HG02943 (cell line): ENCODE measurements around the gene MYO9A.
"Not testable (repeated sequence)": the region's sequence is repeated elsewhere in the genome, so short reads cannot be mapped to it uniquely, and the experiment has no call there.

Experiments
- ATAC-seq: cut with Tn5 transposase; IDR thresholded peaks from one replicate; pipeline ENCODE4 v1.9.1; 2021; ENCODE audit warnings: mild to moderate bottlenecking, low read depth, moderate library complexity; ENCODE audit not compliant: unreplicated experiment

MYO9A gene

DNA sequence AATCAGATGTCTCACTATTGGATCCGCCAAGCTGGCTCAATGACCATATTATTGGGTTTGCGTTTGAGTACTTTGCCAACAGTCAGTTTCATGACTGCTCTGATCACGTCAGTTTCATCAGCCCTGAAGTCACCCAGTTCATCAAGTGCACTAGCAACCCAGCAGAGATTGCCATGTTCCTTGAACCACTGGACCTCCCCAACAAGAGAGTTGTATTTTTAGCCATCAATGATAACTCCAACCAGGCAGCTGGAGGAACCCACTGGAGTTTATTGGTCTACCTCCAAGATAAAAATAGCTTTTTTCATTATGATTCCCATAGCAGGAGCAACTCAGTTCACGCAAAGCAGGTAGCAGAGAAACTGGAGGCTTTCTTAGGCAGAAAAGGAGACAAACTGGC, 21.7 kb upstream of the MYO9A start:
- ATAC-seq = no peak

DNA sequence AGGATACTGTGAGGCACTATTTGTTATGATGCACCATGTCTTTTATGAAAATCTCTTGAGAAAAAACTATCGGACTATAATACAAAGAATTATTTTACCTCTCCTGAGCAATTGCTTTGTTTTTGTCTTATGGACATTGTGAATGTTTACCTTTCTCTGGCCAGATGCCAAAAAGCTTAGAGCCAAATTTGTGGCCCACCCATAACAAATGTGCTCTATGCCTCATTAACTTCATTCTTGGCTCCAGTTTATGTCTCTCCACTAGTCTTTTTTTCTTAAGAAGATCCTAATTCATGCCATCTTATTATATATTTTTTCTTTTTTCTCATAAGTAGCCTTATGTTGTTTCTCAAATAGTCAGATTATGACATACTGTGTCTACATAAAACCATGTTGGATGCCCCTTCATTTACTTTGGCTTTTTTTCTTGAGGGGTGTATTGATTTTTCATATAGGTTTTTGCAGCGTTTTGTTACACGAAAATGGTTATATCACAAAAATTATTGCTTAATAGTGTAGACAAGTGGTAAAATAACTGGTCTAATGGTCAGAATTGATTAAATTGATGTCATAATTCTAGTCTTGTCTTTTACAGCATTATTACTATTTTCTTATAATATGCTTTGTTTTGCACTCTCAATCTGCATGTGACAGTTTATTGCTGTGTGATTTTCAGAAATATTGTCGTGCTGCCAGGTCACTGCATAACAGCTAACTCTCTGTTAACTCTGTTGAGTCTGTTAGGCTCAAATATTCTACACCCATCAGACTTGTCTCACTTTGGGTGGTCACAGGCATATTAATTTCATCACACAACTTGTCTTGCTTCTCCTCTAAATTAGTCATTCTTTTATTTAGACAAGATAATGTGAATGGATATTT, 18.5 kb upstream of the MYO9A start:
- no peak for ATAC-seq

DNA sequence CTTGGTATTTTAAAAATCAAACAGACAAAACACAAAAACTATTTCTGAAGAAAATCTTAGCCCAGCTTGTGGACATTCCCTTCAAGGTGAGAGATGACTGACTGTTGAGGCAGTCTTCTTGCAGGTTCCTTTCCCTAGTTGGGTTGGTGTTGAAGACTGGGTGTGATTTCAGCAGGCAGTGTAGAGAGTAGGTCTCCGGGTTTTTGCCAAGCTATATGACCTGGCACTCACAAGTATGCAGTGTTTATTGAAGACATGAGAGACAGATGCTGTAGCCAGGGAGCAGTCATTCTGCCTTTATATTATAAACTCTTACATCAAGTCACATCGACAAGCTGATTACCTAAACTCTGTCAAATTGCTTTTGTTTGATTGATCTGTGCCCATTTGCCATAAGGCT, 17.8 kb upstream of the MYO9A start:
- ATAC-seq = no peak

DNA sequence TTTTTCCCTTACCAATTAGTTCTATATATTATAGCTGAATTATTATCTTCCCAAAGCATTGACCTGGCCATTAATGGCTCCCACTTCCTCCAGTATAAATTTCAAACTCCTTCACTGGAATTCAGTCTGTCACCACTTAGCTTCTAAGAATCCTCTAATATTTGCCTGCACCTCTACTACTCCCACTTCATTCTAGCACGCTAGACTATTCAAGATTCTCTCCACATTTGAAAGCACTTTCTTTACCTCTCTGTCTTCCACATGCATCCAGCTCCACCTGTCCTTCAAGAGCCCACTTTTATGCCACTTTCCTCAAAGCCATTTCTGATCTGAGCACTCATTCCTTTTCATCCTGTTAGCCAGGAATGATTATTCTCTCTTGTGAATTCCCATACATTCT, 15.3 kb upstream of the MYO9A start:
- no peak for ATAC-seq

DNA sequence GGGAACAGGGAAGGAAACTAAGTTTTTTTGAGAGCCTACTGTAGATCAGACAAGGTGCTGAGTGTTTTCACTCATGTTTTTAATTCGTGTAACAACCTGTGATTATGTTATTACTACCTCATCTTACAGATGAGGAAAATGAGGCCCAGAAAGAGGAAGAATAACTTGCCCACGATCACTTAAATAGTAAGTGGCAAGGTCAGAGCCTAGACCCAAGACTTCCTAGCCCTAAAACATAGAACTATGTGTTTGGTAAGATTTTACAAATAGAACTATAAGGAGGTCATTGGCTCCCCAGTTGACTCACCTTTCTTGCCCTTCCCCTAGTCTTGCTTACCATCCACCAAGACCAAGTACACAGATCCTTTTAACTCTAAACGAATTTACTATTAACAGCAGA, 14.0 kb upstream of the MYO9A start:
- ATAC-seq = no peak

DNA sequence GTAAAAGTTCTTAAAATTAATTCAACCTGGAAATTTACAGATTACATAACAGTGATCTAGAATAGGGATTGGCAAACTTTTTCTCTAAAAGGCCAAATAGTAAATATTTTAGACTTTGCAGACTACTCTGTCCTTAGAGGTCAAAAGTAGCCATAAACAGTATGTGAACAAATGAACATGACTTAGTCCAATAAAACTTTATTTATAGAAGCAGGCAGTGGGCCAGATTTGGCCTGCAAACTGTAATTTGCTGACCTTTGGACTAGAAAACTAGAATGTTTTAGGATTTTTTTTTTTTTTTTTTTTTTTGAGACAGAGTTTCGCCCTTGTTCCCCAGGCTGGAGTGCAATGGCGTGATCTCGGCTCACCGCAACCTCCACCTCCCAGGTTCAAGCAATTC, 12.3 kb upstream of the MYO9A start:
- no peak for ATAC-seq

DNA sequence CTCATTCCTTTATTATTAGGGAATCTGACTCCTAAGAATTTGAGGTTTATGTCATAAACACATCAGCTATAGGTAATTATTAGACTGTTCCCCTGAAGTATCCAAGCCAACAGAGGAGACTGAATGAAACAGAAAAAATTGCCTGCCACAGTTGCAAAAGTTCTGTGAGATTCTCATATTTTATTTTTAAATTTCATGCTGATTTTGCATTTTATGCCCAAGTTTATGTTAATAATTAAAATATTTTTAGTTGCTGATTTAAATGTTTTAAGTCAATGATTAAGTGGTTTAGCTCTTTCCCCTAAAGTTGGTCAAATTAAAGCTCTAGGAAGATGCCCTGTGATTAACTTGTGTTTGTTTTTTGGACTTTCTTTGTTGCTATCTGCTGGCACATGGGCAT, 10.4 kb upstream of the MYO9A start:
- no peak for ATAC-seq

DNA sequence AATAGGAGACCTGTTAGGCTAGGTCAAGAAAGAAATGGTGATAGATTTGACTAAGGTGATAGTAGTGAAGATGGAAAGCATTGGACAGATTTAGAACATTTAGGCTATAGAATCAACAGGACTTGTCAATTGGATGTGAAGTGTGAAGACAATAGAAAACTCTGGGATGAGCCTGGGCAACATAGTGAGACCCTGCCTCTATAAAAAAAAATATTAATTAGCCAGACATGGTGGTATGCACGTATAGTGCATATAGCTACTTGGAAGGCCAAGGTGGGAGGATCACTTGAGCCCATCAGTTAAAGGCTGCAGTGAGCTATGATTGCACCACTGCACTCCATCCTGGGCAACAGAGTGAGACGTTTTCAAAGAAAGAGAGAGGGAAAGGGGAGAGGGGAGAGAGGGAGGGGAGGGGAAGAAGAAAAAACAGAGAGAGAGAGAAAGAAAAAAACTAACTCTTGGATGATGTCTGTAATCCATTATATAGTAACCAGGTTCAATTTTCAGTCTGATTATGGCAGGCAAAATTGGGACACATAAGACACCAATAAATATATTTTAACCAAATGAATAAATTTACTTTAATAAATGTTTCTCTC, 9.9 kb upstream of the MYO9A start:
- ATAC-seq = no peak

DNA sequence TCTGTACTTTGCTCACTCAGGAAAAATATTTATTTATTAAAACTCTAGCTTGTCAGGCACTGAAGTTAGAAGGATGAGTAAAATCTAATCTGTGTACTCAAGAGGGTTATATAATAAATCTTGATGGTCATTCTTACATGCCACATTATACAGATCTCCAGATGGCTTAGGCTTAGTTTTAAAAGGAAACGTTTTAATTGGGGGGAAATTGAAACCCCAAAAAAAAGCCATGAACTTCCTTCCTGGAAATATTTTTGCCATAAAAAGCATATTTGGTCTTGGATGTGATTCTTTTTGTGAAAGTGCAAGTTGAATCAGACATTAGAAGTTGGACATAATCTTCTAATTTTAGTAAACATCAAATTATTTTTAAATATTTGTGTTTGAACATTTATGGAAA, 6.3 kb upstream of the MYO9A start:
- ATAC-seq = no peak

DNA sequence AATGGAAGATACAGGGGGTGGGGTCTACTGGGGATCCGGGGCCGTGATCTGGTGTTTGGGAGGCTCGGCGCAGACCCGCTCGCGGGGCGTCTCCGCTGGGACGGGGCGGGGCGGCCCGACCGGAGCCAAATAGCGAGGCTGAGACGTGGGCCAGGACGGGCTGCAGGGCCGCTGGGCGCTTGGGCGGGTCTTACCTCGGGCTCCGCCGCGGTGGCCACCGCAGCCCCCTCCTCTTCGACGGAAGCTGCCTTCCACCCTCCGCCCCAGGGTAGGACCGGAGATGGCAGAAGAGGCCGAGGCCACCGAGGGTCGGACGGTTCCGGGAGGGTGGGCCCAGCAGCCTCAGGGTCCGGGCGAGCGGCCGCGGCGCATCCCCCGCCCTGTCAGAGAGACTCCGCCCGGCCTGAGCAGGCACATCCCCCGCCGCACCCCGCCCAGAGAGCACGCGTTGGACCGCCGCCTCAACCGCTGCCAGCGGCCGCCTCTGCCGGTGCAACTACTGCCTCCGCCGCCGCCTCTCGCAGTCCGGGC, 399 bp downstream of the MYO9A start:
- peak; percentile 71 for ATAC-seq

DNA sequence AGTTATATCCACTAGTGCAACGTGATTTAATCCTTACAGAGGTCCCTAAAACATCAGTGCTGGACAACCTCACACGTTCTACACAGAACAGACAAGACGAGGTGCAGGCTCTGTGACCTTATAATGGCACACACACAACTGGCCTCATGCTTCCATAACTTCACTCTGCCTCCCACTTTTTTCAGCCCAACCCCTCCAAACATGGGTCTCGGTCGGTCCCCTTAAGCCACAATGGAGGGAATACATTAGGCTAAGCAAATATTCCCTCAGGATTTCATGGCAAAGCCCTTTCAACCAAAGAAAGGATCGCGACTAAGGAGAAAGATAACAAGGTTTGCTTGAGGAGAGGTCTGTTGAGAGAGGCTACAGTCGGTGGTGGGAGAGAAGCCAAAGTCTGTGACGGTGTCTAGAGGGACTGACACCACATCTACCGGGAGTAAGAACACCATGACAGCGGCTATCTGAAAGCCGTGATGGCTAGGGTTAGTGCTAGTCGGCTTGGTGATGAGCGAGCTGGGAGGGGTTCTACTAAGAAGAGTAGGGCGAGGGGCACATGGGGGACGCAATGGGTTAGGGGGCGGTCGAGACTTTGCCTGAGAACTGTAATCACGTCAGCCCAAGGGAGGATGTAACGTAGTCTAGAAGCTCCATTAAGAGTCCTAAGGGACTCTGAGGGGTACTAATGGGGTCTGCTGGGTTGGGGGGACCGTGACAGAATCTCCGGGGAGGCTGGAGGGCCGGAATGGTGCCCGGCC, 1.0 kb downstream of the MYO9A start:
- ATAC-seq = peak; percentile 8

DNA sequence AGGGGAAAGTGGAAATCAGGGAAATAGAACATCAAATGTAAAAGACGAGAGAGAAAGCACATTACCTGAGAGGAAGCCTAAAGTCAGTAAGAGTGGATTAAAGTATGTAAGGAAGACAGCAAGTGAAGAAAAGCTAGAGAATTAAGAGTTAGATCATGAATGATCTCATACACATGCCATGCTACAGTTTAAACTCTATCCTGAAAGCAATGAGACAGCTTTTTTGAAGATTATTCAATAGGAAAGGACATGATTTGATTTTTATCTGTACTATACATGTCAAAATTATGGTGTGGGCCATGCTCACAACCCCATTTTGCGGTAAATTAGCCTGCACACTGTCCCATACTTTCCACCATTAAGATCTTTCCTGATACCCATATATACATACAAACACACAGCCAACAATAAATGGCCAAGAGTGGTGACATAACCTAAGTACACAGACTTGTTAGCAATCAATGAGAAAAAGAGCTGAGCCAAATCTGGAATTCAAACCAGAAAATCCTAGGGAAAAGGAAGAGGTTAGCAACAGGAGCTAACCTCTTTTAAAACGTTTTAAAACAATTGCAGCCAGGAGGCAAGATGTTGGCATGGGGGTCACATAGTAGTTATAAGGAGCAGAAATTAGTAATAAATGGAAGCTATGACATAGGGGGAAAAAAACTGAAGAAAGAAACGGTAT, 4.5 kb downstream of the MYO9A start:
- ATAC-seq = no peak

DNA sequence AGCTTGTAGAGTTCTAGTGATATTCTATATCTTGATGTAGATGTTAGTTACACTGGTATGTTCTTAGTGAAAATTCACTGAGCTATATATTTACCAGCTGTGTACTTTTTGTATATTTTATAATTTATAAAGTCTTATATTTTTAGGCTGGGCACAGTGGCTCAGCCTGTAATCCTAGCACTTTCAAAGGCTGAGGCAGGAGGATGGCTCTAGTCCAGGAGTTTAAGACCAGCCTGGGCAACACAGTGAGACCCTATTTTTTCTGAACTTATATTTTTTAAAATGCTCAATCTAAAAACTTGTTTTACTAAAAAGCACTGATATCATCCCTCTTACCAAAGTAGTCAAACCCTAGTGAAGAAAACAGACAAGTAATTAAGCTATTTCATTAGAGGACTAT, 5.1 kb downstream of the MYO9A start:
- ATAC-seq = no peak

DNA sequence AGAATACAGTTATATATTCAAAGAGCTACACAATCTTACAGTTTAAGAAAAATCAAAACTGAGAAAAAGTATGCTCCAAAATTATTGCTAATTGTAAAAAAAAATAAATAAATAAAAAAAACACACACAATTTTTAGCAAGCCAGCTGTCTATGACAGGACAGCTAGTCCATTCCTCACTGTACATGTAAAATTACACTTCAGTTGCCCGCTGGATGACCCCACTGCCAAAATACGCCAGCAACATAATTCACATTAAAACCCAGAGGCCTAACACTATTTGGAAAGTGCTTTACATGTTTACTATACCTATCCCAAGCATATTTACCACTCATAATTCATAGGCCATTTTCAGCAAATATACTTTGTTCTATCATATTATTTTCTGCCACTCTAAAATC, 5.8 kb downstream of the MYO9A start:
- ATAC-seq = no peak

DNA sequence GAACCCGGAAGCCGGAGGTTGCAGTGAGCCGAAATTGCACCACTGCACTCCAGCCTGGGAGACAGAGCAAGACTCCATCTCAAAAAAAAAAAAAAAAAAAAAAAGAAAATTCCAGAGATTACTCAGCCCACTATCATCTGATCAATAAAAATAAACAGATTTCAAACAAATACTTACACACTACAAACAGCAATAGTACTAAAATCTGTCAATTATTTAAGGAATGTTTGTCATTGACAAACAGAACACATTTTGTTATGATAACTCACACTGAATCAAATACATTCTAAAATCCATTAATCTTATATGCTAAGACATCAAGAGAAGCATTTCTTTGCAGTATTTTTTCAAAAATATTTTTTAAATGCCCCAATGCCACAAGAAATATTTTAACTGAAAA, 7.6 kb downstream of the MYO9A start:
- ATAC-seq = no peak

DNA sequence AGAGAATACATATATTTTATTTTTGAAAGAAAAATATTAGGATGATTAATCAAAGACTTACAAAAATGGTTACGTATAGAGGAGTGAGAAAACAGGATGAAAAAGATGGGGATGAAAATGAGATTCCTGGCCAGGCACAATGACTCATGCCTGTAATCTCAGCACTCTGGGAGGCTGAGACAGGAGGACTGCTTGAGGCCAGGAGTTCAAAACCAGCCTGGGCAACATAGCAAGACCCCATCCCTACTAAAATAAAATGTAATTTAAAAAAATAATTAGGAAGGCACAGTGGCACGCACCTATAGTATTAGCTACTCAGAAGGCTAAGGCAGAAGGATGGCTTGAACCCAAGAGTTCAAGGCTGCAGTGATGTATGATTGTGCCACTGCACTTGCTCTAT, 11.9 kb downstream of the MYO9A start:
- no peak for ATAC-seq

DNA sequence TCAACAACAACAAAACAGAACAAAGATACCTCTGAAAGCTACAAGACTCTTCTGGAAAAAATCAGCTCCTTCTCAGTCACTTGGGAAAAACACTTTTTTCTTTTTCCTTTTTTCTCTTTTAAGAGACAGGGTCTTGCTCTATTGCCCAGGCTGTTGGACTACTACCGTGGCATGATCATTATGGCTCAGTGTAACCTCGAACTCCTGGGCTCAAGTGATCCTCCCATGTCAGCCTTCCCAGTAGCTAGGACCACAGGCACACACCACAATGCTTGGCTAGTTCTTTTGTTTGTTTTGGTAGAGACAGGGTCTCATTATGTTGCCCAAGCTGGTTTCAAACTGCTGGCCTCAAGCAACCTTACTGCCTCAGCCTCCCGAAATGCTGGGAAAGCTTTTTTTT, 12.8 kb downstream of the MYO9A start:
- no peak for ATAC-seq

DNA sequence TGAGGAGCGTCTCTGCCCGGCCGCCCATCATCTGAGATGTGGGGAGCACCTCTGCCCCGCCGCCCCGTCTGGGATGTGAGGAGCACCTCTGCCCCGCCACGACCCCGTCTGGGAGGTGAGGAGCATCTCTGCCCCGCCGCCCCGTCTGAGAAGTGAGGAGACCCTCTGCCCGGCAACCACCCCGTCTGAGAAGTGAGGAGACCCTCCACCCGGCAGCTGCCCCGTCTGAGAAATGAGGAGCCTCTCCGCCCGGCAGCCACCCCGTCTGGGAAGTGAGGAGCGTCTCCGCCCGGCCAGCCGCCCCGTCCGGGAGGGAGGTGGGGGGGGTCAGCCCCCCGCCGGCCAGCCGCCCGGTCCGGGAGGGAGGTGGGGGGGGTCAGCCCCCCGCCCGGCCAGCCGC, 17.4 kb downstream of the MYO9A start:
- not testable (repeated sequence) for ATAC-seq

DNA sequence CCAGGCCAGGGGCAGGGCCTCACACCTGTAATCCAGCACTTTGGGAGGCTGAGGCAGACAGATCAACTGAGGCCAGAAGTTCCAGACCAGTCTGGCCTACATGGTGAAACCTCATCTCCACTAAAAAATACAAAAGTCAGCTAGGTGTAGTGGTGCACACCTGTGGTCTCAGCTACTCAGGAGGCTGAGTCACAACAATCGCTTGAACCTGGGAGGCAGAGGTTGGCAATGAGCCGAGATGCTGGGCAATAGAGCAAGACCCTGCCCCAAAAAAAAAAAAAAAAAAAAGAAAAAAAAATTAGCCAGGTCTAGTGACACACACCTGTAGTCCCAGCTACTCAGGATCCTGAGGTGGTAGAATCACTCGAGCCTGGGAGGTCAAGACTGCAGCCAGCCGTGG, 18.8 kb downstream of the MYO9A start:
- no peak for ATAC-seq

DNA sequence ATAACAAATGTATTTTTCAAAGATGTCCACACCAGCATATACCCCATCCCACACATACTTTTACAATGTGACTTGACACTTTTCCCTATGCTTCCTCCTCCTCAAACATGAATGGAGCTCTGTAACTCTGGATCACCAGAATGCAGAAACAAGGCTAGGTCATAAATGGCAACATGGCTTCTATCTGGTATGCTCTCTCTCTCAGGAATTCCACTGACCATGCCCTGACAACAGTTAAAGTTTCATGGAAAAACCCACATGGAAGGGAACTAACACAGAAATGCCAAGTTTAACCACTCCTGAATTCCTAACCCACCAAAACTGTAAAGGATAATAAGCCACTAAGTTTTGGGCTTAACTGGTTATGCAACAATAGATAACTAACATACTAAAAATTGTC, 19.9 kb downstream of the MYO9A start:
- no peak for ATAC-seq

DNA sequence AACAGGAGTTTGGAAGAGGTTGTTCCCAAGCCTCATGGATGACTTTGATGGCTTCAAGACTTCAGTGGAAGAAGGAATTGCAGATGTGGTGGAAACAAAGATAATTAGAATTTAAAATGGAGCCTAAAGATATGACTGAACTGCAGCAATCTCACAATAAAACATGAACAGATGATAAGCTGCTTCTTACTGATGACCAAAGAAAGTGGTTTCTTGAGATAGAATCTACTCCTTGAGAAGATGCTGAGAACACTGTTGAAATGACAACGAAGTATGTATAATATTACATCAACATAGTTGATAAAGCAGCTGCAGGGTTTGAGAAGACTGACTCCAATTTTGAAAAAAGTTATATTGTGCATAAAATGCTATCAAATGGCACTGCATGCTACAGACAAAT, 21.2 kb downstream of the MYO9A start:
- no peak for ATAC-seq
